ENCODE results near the gene CLMP. TPM values are rescaled to one million over a fixed set of nuclear protein-coding genes. Genes with fewer than 3 reads are reported as not detected.

CLMP gene
- total and polyA plus RNA-seq, 2 donors (not counting 3 experiments of a cell fraction or from before 2014, with no cell fraction given) = 0.03 to 0.18 TPM

- no peaks in the 10 kb centered on the region for H3K27me3 ChIP-seq (ENCODE audit: control insufficient read depth in 2 of 2, insufficient read depth in 2 of 2, low read length in 2 of 2)
- H3K9me3 ChIP-seq (replicated peaks; ENCODE audit: control insufficient read depth, insufficient read depth, low read length) = no peaks in the 10 kb centered on the region
- no peaks in the 10 kb centered on the region for H3K79me2 ChIP-seq (ENCODE audit: control insufficient read depth, insufficient read depth, low read length)
- dilution Hi-C loops (cut with MboI; ENCODE audit: extremely low pct_ligation_motif_present, low sequenced_read_pairs) = no loop called here
- TF ChIP-seq GATA2 (IDR thresholded peaks at IDR 0.05; ENCODE audit: insufficient read depth, insufficient read length, low read depth, low read length) (no peak), CTCF (IDR thresholded peaks at IDR 0.05; ENCODE audit: extremely low read depth in 1 of 2, insufficient read depth in 1 of 2, low read depth in 1 of 2, low read length in 2 of 2) (no peak), FOS (IDR thresholded peaks at IDR 0.05; ENCODE audit: borderline replicate concordance, insufficient read depth, low read length) (no peak), POLR2A (IDR thresholded peaks at IDR 0.05; ENCODE audit: low read depth, low read length) (no peak), MAX (IDR thresholded peaks at IDR 0.05; ENCODE audit: insufficient read depth, insufficient read length) (no peak), EZH2 (IDR thresholded peaks at IDR 0.05; ENCODE audit: borderline replicate concordance, low read depth, low read length, severe bottlenecking) (no peak), MYC (IDR thresholded peaks at IDR 0.05; ENCODE audit: low read depth, low read length) (no peak), POLR2AphosphoS5 (IDR thresholded peaks at IDR 0.05; ENCODE audit: insufficient read depth, low read depth, low read length) (no peak), JUN (IDR thresholded peaks at IDR 0.05; ENCODE audit: borderline replicate concordance, insufficient read depth, insufficient read length, low read depth) (no peak)
- no peaks in the 10 kb centered on the region for H3K4me1 ChIP-seq (ENCODE audit: control insufficient read depth, extremely low read depth, insufficient read depth, low read length)
- BruUV-seq (replicated peaks) = no TSS peak
- no peak overlapping the region for H2AFZ ChIP-seq (ENCODE audit: low read depth, low read length)
- DNase-seq (ENCODE audit: low read depth, low spot score) (no peak), FAIRE-seq (no peak)
- no peaks in the 10 kb centered on the region for H3K9me1 ChIP-seq (replicated peaks; ENCODE audit: control insufficient read depth, extremely low read depth, insufficient read depth, low read length)
- H3K4me3 ChIP-seq (replicated peaks in 1 of 3; ENCODE audit: insufficient read depth in 1 of 3, low read depth in 1 of 3, low read length in 3 of 3) = no peak overlapping the region
- H3K36me3 ChIP-seq (ENCODE audit: control insufficient read depth in 2 of 2, extremely low read depth in 1 of 2, insufficient read depth in 2 of 2, low read length in 2 of 2) = no peaks in the 10 kb centered on the region
- no peak overlapping the region for H3K9ac ChIP-seq (replicated peaks; ENCODE audit: extremely low read depth, insufficient read depth, low read length)
- intact Hi-C loops (cut with micrococcal nuclease) = no loop called here
- CTCF ChIA-PET = interaction anchor here (1.2 to 1.8 kb wide), 3 partner anchors 10 to 67 kb away, joined by 5 to 7 read pairs (median 5); no protein-coding TSS in a partner anchor
- no peak overlapping the region for H3K4me2 ChIP-seq (ENCODE audit: insufficient read depth, low read length)
- H3K27ac ChIP-seq (ENCODE audit: insufficient read depth, low read depth, low read length) = no peak overlapping the region
- no peaks in the 10 kb centered on the region for H4K20me1 ChIP-seq (replicated peaks; ENCODE audit: control insufficient read depth, extremely low read depth, insufficient read depth, low read length)
- POLR2A ChIA-PET = no interaction called here
Observed at GRCh38 chr11:123180166-123180565, 14.9 kb downstream of the CLMP start.
